ENCODE results near the gene LAMB3.
"Not testable (repeated sequence)": the region's sequence is repeated elsewhere in the genome, so short reads cannot be mapped to it uniquely, and the experiment has no call there.

Gene LAMB3

GRCh38 chr1:209652121-209652735 lies at the start of gene LAMB3:
TSS of gene LAMB3 (minus strand) at chr1:209652425. CDS start at chr1:209650944, 1,481 bp downstream.
- DNase-seq: no peak

DNA sequence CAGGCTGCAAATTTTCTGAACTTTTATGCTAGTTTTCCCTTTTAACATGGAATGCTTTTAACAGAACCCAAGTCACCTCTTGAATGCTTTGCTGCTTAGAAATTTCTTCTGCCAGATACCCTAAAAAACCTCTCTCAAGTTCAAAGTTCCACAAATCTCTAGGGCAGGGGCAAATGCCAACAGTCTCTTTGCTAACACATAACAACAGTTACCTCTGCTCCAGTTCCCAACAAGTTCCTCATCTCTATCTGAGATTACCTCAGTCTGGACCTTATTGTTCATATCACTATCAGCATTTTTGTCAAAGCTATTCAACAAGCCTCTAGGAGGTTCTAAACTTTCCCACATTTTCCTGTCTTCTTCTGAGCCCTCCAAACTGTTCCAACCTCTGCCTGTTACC lies 48.5 kb upstream of the LAMB3 start:
- DNase-seq: not testable (repeated sequence)

DNA sequence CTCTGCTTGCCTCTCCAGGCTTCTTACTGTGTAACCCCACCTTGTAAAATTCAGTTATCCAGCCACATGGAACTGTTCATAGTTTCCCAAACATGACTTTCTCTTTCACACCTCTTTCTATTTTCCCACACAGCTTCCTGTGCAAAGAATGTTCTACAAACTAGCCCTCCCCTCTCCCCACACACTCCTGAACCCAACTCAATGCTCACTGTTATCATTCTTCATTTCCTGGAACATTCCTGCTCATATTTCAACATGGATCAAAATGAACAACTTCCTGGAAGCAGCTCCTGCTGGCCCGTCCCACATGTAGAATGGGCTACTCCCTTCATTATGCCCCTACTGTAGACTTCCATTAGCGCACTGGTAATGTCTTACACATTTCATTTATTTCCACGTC lies 44.9 kb upstream of the LAMB3 start:
- no peak for DNase-seq

GRCh38 chr1:209696673-209697072 lies 44.4 kb upstream of the LAMB3 start:
- no peak for DNase-seq

- peak; percentile 68 to 87 for DNase-seq
These were observed 40.7 kb upstream of the LAMB3 start for GRCh38 chr1:209692745-209693504.

- no peak for DNase-seq
These were observed 40.1 kb upstream of the LAMB3 start for GRCh38 chr1:209692296-209692695.

GRCh38 chr1:209691237-209691636 lies 39.0 kb upstream of the LAMB3 start:
- DNase-seq: no peak

GRCh38 chr1:209689477-209689876 lies 37.3 kb upstream of the LAMB3 start:
- no peak for DNase-seq

GRCh38 chr1:209688746-209689234 lies 36.6 kb upstream of the LAMB3 start:
- no peak for DNase-seq

GRCh38 chr1:209686322-209686721 lies 34.1 kb upstream of the LAMB3 start:
- no peak for DNase-seq

GRCh38 chr1:209685821-209686220 lies 33.6 kb upstream of the LAMB3 start:
- DNase-seq: no peak

- DNase-seq: no peak
These were observed 26.8 kb upstream of the LAMB3 start for GRCh38 chr1:209678981-209679539.

- peak; percentile 26 to 55 for DNase-seq
These were observed 23.4 kb upstream of the LAMB3 start for GRCh38 chr1:209675565-209676154.

GRCh38 chr1:209674957-209675564 lies 22.8 kb upstream of the LAMB3 start, which contains the start of gene G0S2:
TSS of gene G0S2 (plus strand) at chr1:209675412. CDS start at chr1:209675685, 273 bp downstream.
- DNase-seq: peak in 1 of 2 donors; percentile 51

- DNase-seq: no peak
These were observed 21.6 kb upstream of the LAMB3 start for GRCh38 chr1:209673631-209674417.

- DNase-seq: no peak
These were observed 20.7 kb upstream of the LAMB3 start for GRCh38 chr1:209672705-209673630.

DNA sequence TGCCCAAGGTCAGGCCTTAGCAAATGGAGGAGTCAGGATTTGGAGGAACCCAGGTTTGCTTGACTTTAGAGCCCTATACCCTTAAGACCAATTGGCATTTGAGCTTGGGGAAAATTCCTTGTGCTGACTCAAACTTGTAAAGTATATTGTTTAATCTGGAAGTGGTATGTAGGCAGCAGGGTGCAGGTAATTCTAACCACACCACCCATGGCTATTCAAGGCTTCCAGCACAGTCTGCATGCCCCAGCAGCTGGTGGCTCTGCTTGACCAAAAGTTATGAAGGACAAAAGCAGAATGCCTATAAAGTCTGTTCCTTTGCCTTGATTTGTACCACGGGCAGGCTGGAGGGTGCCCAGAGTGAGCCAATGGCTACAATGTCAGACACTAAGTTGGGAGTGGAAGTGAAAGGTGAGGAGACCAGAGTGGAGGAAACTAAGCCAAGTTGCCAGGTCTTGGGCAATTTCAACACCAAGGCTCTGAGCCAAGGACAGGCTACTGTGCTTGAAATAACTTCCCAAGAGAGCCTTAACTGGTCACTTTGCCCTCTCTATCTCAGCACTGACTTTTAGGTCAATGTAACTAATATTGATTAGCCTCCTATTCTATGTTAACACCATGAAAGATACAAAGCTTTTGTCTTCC lies 18.3 kb upstream of the LAMB3 start:
- DNase-seq: no peak

DNA sequence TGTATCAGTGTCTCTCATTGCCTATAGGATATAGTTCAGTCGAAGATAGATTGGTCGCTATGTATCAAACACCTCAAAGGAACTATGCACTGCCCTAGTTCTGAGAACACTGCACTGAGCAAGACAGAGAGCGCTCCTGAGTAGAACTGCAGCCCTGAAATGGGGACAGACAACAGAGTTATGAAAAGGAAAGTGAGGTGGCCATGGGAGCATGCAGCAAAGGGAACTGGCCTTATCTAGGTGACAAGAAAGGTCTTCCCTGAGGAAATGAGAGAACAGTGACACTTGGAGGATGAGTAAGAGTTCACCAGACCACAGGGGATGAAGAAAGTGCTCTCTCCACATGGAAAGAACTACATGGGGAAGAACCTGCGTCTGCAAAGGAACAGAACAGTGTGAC lies 15.5 kb upstream of the LAMB3 start:
- no peak for DNase-seq

DNA sequence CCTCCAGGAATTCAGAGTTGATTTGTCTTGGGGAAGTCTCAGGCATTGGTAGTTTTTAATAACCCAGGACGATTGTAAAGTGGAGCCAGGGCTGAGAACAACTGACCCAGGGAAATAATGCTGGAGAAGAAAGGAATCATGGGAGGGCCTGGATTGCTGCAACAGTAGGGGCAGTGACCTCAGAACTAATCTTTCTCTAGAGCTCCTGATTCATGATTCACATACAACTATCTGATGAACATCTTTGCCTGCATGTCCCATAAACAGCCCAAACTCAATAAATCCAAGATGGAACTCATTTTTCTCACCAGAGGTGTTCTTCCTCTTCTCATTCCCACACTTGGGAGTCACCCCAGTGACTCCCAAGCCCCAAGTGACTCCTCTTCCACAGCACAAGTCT lies 14.9 kb upstream of the LAMB3 start:
- DNase-seq: no peak

DNA sequence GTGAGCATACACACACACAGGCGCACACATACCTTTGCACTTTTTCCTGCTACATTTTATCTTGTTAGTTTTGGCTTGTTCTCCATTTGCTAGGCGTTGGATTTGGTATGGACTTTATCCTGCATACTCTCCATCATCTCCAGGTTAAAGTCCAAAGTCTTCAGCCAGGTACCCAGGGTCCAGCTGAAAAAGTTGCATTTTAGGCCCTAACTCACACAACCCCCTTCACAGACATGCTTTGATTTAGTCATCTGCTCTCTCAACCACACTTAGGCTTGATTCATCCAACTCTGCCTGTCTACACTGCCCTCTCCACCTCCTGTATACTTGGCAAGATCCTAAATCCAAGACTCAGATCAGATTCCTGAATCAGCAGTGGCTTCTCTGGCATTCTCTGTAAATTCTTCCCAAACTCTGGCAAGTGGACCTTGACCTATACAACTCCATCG lies 10.7 kb upstream of the LAMB3 start:
- DNase-seq: no peak
